GM19438 (cell line): ENCODE data around the gene SSR1.
"Not testable (repeated sequence)": the region's sequence is repeated elsewhere in the genome, so short reads cannot be mapped to it uniquely, and the experiment has no call there.

ENCODE experiments used
- ATAC-seq: cut with Tn5 transposase; IDR thresholded peaks from one replicate; pipeline ENCODE4 v1.9.1; 2021; ENCODE audit warnings: low read depth; ENCODE audit not compliant: unreplicated experiment

The SSR1 gene

DNA sequence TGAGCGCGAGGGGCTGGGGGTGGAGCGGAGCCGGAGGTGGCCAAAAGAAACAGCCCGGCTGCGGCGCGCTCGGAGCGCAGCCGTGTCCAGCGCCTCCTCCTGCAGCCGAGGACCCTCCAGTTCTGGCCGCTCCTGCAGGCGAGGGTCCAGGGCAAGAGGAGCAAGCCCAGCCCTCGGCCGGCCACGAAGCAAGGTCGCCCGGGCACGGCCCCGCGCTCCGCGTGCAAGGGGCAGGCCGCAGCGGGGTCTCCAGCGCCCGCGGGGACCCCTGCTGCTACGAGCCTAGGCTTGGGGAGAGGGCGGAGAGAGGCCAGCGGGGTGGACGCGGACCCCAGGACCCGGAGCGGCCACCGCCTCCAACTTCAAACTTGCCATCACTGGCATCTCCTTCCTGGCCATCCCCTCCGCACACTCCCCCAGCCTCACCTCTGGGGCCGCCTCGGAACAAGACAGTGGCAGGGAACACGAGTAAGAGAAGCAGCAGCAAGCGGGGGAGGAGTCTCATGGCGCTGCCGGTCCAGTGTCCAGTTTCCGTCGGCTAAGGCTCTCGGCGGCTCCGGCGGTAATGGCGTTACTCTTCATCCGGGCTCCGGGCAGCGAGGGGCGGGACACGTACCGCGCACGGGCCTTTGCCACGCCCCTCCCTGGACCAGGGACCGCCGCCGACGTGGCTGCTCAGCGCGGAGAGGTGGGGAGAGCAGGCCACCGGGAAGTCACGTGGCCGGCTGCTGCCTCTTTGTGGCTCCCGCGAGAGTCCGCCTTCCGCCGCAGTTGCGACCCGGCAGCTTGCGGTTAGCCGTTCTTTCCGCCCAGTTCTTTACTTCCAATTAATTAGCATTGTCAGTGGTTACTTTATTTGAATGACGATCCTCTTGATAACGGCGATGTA lies at the start of gene SSR1:
Gene SSR1, minus strand, starts transcription at position 584 of the 889 bp plus-strand sequence. Its CDS starts 79 bp downstream, at position 505.
- ATAC-seq, result peak; percentile 97

DNA sequence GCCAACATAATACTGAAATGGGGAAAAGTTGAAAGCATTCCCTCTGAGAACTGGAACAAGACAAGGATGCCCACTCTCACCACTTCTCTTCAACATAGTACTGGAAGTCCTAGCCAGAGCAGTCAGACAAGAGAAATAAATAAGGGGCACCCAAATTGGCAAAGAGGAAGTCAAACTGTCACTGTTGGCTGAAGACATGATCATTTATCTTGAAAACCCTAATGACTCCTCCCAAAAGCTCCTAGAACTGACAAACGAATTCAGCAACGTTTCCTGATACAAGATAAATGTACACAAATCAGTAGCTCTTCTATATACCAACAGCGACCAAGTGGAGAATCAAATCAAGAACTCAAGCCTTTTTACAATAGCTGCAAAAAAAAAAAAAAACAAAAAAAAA lies 38.9 kb upstream of the SSR1 start:
- not testable (repeated sequence) for ATAC-seq

DNA sequence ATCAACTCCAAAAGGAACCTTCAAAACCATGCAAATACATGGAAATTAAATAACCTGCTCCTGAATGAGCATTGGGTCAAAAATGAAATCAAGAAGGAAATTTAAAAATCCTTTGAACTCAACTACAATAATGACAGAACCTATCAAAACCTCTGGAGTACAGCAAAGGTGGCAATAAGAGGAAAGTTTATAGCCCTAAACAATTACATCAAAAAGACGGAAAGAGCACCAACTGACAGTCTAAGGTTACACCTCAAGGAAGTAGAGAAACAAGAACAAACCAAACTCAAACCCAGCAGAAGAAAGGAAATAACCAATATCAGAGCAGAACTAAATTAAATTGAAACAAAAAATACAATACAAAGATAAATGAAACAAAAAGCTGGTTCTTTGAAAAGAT lies 37.6 kb upstream of the SSR1 start:
- not testable (repeated sequence) for ATAC-seq

DNA sequence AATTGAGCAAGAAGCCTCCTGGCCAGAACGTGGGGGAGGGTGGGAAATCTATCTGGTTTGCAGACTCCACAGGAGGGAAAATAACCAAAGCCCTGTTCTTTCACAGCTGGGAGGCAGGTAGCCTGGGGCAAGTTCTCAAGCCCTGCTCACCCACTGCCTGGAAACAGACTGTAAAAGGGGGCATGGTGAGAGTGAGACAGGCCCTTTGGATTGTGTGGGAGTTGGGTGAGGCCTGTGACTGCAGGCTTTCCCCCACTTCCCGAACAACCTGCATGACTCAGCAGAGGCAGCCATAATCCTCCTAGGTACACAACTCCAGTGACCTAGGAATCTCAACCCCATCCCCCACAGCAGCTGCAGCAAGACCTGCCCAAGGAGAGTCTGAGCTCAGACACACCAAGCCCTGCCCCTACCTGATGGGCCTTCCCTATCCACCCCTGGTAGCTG lies 34.6 kb upstream of the SSR1 start:
- not testable (repeated sequence) for ATAC-seq

DNA sequence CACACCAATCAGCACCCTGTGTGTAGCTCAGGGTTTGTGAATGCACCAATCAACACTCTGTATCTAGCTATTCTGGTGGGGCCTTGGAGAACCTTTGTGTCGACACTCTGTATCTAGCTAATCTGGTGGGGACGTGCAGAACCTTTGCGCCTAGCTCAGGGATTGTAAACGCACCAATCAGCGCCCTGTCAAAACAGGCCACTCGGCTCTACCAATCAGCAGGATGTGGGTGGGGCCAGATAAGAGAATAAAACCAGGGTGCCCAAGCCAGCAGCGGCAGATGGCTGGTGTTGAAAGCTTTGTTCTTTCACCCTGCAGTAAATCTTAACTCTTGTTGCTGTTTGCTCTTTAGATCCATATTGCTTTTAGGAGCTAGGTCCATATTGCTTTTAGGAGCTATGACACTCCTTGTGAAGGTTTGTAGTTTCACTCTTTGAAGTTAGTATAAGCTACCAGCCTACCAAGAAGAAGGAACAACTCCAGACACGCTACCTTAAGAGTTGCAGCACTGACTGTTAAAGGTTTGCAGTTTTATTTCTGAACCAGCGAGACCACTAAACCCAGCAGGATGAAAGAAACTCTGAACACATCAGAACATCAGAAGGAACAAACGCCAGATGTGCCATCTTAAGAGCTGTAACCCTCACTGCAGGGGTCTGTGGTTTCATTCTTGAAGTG lies 31.9 kb upstream of the SSR1 start:
- ATAC-seq, result not testable (repeated sequence)

DNA sequence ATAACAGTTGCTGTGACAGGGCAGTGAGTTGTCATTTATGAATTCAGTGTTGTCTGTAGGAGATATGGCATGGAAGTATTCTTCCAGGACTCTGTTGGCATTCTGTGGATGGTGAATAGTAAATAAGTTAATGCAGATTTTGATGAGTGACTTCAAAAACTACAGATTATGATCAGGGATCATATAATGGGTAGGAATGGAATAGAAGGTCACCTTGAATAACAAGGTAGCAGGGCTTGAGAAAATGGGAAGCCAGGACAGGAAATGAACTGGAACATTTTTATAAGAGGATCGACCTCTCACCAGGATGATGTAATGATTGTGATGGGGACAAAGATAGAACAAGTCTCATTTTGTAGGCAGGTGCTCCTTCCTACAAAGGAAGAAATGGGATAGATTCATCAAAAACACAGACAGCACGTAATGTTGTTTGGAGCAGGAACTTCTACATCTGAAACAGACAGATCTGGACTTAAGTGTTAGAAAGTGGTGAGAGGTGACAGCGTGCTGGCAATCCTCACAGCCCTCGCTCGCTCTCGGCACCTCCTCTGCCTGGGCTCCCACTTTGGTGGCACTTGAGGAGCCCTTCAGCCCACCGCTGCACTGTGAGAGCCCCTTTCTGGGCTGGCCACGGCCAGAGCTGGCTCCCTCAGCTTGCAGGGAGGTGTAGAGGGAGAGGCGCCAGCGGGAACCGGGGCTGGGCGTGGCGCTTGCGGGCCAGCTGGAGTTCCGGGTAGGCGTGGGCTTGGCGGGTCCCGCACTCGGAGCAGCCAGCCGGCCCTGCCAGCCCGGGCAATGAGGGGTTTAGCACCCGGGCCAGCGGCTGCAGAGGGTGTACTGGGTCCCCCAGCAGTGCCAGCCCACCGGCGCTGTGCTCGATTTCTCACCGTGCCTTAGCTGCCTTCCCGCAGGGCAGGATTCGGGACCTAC lies 30.8 kb upstream of the SSR1 start:
- ATAC-seq, result no peak

DNA sequence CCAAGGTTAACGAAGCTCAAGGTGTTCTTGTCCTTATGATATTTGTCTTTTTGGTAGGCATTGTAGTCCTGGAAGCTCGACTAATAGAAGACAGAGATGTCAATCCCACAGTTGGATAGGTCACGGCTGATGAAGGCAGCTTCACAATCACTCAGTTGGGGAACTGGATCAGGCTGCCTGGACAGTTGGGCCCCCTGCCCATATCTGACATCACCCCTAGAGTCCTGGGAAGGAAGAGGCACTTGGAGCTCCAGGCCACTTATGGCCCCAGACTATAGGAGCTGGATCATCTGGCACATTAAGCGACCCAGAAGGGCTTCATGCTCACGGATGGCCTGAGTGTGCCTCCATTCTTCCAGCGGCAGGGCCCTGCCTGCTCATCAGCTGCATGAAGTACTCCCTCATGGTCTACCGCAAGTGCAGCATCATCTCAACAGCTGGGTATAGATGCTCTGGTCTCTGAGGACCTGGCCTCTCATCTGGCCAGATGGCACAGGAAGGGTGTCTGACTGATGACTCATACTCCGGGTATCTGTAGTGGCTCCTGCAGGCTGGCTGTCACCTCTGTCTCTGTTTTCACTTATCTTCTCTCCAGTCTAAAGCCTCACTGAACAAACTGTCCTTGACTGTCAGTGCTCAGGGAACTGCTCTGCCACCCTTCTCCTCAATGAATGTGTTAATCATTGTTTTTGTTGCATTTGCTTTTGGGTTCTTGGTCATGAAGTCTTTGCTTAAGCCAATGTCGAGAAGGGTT lies 29.2 kb upstream of the SSR1 start:
- no peak for ATAC-seq

DNA sequence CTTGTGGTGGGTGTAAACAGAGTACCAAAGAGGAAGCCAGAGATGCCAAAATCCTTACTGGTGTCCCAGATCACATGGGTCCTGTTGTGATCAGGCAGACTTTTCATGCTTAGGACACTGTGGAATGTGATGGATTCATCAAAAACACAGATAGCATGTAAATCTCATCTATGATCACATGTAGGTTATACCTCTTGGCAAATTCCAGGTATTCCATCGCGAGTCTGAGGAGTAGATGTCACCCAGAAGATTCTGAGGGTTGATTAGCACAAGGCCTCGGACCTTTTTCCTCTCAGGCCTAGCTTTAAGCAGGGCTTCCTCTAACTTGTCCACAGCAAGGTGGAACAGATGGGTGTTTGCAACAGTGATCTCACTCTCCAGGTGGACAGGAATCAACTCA lies 28.3 kb upstream of the SSR1 start:
- no peak for ATAC-seq

DNA sequence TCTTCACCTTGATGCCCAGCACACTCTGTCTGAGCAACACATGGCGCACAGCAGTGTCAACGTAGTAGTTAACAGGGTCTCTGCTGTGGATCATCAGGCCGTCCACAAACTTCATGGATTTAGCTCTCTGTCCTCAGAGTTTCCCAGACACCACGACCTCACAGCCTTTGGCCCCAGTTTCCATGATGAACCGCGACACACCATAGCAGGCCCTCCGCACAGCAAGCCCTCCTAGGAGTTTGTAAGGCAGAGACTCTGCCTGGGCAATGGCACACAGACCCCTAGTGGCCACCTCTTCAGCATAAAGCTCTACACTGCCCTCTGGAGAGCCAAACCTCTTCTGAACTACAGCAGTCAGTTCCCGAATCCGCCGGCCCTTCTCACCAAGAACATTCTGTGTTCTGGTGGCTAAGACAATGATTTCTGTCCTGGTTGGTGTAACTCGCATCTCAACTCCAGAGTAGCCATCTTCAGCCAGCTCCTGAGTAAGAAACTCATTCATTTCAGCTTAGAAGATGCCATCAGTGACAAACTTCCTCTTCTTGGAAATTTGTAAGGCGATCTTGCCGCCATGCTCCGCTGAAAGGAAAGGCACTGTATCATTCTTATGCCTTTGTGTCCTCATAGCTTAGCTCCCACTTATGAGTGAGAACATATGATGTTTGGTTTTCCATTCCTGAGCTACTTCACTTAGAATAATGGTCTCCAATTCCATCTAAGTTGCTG lies 26.2 kb upstream of the SSR1 start:
- not testable (repeated sequence) for ATAC-seq

DNA sequence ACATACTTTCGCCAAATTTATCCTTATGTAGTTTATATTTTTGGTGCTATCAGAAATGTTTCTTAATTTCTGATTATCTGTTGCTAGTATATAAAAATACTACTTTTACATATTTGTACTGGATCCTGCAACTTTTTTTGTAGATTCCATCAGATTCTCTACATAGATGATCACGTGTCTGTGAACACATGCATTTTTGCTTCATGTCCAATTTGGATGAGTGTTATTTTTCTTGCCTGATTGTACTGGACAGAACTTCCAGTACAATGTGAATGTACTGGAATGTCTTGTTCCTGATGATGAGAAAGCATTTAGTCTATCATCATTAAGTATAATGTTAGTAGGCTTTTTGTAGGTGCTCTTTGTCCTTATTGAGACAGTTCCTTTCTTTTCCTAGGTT lies 25.0 kb upstream of the SSR1 start:
- ATAC-seq, result no peak

DNA sequence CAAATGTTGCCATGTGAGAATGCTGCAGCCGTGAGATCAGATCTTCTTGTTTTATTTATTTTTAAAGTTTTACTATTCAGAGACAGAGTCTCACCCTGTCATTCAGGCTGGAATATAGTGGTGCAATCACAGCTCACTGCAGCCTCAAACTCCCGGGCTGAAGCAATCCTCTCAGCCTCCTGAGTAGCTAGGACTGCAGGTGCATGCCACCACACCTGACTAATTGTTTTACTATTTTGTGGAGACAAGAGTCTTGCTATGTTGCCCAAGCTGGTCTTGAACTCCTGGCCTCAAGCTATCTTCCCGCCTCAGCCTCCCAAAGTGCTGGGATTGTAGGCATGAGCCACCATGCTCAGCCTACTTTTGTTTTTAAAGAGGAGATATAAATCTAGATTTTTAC lies 22.5 kb upstream of the SSR1 start:
- ATAC-seq, result no peak

DNA sequence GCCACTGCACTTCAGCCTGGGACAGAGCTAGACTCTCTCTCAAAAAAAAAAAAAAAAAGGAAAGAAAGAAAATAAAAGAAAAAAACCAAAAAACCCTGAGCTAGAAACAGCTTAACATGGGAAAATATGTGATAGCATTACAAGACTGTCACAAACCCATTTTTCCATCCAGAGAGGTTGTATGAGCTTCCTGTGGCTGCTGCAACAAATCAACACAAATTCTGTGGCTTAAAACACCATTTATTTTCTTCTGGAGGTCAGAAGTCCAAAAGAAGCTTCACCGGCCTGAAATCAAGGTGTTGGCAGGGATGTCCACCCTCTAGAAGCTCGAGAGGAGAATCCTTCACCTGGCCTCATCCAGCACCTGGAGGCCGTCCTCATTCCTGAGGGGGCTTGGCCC lies 21.7 kb upstream of the SSR1 start:
- no peak for ATAC-seq

DNA sequence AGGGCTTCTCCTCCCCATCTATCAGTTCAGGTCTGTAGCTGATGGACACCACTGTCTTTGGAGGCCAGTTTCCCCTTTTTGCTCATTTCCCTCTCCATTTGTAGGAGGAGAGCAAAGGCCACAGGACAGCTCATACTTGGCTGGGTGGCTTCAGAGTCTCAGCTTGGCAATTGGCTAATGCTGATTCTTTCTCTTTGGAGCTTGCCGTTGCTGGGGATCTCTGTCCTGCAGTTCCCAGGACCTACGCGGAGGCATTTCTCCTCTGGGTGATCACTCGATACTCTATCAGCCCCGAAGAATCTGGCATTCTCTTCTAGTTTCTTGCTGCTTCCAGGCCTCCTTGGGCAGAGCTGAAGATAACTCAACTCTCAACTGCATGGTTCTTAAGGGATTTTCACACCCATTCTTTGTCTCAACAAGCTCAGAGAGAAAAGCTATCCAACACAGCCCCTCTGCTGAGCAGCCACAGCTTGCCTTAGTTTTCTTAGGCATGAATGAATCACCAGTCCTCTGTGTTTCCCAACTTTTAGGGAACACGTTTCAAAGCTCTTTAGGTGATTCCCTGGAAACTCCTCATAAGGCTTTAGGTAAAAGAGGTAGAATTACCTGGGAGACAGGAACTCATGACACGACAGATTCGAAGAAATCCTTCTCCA lies 19.2 kb upstream of the SSR1 start:
- ATAC-seq, result no peak

DNA sequence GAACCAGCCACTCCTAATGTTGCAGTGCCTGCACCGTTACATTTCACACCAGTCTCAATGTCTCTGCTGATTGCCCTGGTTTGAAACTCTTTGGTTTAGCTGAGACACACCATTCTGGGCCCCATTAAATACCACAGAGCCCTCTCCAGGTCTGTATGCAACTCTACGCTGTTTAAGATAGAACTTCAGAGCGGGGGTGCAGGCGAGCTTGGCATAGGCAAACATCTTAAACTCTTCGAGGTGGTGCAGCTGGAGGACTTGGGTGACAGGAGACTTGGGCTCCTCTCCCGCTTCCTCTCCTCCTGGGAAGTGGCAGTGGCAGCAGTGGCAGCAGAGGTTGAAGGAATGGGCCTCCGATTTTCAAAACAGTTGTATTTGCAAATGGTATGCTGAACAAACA lies 18.5 kb upstream of the SSR1 start:
- ATAC-seq, result no peak

DNA sequence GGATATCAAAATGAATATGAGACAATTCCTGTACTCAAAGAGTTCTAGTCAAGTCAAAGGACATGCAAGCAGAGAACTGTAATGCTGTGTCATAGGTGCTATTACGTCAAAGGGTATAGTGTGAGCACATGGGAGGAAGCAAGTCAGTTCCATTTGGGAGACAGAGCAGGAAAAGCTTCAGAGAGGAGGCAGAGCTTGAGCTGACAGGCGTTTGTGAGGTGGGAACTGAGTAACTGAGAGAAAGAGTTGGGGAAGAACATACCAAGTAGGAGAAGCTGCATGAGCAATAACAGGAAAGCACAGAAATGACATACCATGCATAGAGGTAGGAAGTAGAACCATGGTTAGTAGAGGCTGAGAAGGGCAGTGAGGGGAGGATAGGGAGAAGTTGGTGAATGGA lies 15.2 kb upstream of the SSR1 start:
- ATAC-seq, result no peak

DNA sequence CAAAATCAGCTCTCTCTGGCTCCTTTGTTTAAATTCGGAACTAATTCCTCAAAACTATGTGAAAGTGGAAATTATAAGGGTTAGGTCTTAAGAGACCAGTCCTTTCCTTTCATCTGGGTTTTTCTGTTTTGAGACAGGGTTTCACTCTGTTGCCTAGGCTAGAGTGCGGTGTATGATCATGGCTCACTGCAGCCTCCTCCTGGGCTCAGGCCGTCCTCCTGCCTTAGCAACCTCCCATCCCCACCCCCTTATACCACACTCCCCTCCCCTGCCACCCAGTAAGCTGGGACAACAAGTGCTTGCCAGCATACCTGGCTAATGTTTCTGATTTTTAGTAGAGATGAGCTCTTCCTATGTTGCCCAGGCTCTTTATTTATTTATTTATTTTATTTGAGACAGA lies 12.8 kb upstream of the SSR1 start:
- no peak for ATAC-seq

DNA sequence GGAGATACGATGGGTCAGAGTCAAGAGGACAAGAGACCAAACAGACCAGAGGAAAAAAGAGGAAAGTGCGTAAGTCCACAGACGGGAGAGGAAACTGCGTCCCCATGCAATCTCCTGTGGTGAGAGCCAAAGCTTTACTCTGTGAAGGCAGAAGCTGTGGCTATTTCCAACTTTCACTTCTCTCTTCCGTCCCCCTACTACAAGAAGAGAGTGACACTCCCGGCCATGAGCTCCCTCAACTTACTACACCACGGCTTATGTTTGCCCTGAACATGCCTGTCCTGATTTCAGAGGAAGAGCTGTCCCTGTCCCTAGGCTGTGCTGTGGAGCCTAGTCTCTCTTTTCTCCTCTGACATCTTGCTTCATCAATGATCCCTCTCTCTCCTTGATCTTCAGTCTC lies 11.5 kb upstream of the SSR1 start:
- ATAC-seq, result no peak

DNA sequence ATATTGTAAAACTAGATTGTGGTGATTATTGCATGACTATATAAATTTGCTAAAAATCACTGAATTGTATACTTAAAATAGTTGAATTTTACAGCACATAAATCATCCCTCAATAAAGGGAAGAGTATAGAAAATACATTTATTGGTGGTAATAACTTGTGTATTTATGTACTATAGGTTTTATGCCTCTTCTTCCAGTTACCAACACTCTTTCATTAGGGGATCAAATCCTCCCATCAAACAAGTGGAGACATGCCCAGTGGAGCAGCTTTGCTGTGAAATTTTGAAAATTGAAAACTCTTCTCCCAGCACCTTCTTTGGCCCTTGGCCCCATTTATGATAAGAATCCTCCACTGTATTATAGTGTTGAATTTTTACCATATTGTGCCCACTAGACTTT lies 10.1 kb upstream of the SSR1 start:
- ATAC-seq, result no peak

DNA sequence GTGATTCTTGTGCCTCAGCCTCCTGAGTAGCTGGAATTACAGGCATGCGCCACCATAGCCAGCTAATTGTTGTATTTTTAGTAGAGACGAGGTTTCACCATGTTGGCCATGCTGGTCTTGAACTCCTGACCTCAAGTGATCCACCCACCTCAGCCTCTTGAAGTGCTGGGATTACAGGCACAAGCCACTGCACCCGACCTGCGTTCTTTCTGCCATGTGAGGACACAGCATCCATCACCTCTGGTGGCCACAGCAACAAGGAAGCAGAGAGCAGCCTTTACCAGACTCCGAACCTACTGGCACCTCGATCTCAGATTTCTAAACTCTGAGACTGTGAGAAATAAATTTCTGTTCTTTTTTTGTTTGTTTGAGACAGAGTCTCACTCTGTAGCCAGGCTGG lies 8.9 kb upstream of the SSR1 start:
- not testable (repeated sequence) for ATAC-seq
